HG03139 (cell line): ENCODE data around the gene PLA2R1.

Experiments used
- ATAC-seq: cut with Tn5 transposase; IDR thresholded peaks from one replicate; pipeline ENCODE4 v1.9.1; 2021; ENCODE audit not compliant: unreplicated experiment

PLA2R1 gene

DNA sequence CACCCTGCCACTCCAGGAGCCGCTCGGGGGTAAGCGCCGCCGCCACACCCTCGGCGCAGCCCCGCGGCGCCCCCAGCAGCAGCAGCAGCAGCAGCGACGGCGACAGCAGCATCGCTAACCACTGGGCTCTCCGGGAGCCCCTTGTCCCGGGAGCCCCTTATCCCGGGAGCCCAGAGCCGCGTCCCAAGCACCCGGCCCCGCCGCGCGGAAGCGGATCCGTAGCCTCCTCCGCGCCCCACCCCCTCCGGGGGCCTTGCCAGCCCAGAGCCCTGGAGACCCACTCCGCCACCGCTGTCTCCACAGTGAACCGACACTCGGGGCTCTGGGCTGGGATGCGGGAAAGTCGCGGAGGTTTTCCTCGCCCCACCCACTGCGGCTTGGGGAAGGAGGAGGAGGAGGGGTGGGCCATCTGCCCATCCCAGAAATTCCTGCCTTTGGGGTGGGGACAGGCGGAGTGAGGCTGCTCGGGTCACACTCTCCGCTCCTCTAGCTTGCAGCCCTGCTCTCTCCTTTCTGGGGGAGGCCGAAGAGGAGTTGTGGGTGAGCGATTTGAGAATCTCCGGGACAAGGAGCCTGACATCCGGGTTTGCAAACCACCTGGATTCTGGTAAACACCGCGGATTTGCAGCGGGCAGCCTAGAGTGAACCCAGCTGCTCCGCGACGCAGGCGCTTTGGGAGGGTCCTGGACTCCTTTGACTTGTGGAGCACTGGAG, at the start of gene PLA2R1:
TSS of gene PLA2R1 (minus strand) at position 324 of the 714 bp plus-strand sequence. CDS start at position 112, 212 bp downstream.
- no peak for ATAC-seq

DNA sequence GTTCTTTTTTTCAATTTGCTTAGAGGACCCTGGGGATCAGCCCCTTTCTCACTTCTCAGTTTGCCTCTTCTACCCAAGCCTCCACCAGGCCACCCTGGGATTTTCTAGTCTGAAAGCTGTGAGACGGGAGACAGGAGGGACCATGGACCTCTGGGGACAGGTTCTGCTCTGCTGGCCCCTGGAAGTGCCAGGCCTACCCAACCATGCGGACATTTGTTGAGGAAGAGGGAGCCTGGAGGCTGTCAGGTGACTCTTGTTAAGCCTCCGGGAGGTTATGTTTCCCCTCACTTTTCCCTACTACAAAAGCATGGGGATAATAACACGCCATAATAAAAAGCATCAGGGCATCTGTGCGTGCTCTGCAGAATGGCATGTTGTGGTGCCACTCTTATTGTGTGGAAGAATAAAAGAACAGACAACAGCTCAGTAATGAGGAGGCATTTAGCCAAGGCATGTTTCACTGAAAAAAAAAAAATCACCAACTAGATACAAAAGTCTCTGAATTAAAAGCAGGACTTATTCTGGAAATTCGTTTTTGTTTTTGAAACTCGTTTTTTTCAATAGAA, 48.3 kb upstream of the PLA2R1 start:
- no peak for ATAC-seq

DNA sequence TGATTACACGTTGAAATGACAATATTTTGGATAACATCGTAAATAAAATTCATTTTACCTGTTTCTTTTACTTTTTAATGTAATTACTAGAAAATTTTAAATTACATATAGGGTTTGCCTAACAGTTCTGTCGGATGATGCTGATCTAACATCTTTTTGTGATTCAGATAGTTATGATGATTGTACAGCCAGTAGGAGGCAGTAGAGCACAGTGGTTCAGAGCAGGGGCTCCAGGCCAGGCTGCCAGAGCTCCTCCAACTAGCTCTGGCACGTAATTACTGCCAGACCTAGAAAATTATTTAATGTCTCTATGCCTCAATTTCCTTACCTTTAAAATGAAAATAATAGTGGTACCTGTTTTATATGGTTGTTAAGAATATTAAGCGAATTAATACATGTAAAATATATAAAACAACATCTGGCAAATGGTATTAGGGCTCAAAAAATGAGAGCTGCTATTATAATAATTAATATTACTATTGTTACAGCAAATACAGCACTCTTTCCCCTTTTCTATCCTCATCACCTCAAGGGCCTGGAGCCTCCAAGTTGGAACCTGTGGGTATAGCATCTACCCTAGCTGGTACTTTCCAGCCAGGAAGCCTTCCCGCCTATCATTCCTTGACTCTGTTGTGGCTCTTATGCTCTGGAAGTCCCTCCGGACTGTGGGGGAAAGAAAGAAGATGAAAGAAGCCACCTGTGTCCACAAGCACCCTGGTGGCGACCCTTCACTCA, 47.7 kb upstream of the PLA2R1 start:
- ATAC-seq = peak; percentile 78

DNA sequence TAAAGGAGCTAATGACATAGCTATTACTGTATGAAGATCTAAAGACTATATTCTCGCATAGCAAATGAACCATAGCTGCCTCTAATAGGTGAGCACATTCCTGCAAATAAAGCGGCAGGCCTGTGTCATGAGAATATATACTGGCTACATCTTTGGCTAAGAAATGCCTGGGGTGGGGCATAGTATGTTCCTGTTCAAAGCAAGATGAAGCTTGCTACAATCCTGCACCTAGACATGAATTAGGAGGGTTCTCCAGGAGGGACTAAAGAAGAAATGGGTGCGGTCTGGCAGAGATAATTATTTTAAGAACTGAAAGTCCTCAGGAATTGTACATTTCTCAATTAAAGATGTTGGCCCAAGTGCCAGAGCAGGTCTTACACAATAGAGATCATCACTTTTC, 46.8 kb upstream of the PLA2R1 start:
- ATAC-seq = no peak

DNA sequence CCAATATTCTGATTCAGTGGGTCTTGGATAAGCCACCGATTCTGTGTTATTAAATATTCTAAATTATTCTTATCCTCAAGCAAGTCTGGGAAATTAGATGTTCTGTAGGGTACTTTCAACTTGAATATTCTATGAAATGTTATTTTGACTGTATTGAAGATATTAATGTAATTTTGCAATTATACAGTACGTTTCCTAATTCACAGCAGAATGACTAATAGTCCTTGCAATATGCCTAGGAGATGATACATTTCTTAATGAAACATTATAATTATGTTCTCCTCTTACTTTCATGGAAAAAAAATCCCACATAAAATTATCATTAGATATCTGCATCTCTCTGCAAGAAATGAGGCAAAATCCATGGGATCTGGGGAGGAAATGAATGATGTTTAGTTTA, 46.2 kb upstream of the PLA2R1 start:
- no peak for ATAC-seq

DNA sequence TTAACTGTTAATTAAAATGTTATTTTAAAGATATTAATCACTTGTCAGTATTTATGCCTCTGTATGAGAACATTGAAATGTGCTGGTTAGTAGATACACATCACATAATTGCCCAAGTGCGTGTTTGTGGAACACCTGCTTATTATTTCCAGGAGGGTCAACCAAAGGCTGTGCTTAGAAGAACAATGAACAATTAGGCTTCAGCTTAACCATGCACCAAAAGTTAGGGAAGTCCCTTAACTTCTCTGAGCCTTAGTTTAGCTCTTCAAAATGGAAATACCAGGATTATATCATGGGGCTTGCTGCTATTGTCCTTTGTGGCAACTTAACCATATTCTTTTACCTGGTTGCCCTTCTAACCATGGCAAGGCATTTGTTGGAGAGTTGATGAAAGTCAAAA, 43.0 kb upstream of the PLA2R1 start:
- no peak for ATAC-seq

DNA sequence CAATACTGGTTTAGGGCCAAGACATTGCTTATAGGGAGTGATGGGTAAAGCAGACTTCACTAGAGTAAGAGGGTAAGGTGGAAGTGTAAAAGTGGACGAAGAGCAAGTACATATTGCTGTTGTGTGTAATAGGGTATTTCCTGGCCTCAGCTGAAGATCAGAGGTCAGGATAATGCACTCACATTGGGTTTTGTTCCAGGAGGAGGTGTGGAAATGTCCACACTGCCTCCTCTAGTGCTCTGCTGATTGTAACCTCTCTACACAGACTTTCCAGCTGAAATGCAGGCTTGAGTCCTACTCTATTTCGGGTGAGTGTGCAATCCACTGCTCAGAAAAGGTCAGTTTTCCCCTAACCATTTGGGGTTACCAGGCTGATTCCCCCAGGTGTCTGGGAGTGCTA, 41.7 kb upstream of the PLA2R1 start:
- ATAC-seq = no peak

DNA sequence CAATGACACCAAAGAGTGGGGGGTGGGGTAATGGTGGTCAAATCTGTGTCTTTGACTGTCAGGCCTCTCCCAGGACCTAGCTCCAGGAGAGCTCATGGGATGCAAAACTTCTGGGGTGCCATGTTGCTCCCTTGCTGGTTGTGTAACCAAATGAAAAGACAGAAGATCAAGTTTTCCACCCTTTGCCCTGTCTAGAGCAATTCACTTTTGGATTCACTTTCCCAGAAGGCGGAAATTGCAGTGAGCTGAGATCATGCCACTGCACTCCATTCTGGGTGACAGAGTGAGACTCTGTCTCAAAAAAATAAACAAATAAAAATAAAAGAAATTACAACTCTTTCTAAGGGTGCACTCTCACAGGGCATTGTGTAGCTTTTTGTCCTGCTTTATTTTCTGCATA, 34.9 kb upstream of the PLA2R1 start:
- ATAC-seq = no peak

DNA sequence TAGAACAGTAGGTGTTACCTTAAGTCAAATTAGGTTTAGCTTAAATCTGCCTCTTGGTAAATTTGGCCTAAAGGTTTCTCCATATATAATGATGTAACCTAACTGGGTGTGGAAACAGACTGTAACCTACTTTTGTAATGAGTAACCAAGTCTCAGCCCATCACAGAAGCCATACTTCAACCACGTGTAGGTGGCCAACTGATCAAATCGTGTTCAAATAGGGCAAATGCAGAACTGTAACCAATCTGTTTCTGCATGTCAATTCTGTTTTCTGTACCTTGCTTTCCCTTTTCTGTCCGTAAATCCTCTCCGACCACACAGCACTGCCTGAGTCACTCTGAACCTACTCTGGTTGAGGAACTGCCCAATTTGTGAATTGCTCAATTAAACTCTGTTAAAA, 34.0 kb upstream of the PLA2R1 start:
- no peak for ATAC-seq

DNA sequence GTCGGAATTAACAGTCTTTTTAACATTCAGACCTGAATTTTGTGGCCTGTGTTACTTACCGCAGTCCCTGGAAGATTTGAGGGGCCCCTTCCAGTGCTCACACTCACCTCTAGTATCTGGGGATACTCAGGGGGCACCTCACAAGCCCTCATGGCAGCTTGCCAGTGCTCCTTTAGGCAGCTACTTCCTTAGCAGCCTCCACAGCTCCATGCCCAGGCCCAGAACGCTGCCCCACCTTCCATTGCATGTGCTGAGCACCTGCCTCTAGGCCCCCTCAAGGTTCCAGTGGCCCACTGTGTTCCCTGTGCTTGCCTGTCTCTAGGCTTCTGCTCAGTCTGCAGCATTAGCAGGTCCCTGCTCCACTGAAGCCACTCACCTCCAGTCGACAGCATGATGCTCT, 30.0 kb upstream of the PLA2R1 start:
- no peak for ATAC-seq

DNA sequence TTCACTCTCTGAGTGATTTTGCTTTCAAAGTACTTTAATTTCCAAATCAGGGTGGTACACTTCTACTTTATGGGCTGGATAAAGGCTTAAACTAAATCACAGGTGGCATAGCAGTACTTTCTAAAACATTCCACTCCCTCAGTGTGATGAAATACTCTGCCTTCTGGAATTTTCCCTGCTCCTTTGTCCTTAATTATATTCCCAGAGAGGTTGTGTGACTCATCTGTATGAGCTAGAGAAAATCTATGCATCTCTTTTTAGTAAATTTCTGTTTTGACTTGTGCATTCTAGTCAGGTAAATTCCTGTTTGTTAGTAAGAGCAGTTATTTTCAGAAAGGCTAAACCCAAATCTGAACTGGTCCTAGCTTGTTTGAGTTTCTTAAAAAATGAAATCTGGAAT, 29.0 kb upstream of the PLA2R1 start:
- ATAC-seq = no peak

DNA sequence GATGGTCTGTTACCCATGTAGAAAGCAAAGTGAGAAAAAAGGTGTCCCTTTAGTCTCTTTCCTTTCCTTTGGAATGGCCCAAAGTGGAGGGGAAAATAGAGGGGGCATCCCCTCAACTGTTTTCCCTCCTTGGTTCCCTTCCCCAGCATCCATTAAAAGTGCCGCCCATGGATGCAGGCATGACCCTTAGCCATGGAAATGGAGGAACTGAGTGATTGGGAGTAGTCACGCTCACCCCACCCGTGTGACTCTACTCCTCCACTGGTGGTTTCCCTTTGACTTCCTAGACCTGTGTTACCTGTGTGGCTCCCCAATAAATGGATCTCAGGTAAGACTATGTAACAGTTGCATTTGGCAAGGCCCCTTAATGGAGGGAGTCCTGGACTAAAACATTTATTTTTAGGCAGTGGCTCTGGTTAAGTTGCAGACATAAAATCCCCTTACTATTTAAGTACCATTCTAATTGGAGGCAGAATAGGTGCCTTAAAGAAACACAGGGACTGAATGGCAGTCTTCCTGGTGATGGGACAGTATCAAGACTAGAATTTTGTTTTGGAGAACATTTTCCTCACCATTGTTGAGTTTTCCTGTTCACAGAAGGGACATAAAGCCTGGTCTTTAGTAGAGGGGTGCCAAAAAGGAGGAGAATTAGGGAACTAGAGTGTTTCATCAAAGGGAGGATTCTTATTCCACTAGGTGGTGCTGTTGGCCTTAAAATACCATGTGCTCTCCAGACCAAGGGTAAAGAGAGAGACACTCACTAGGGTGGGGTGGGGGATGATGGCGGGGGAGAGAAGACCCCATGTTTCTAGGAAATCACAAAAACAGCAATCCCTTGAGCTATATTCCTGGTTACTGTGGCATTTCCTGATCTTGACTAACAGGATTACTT, 25.7 kb upstream of the PLA2R1 start:
- ATAC-seq = no peak

DNA sequence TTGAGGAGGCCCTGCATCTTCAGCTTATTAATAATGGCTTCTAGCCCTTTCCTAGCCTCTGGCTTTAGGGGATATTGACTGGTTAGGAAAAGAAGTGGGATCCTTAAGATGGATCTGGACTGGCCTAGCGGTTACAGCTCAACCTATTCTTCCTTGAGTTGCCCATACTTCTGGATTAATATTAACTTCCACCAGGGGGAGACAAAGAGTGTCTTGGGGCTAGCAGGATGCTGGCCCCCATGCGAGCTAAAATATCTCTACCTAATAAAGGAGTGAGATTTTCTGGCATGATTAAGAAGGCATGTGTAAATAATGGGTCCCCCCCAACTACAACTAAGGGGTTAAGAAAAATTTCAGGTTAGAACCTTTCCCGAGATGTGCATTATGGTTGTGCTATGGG, 23.2 kb upstream of the PLA2R1 start:
- ATAC-seq = no peak

DNA sequence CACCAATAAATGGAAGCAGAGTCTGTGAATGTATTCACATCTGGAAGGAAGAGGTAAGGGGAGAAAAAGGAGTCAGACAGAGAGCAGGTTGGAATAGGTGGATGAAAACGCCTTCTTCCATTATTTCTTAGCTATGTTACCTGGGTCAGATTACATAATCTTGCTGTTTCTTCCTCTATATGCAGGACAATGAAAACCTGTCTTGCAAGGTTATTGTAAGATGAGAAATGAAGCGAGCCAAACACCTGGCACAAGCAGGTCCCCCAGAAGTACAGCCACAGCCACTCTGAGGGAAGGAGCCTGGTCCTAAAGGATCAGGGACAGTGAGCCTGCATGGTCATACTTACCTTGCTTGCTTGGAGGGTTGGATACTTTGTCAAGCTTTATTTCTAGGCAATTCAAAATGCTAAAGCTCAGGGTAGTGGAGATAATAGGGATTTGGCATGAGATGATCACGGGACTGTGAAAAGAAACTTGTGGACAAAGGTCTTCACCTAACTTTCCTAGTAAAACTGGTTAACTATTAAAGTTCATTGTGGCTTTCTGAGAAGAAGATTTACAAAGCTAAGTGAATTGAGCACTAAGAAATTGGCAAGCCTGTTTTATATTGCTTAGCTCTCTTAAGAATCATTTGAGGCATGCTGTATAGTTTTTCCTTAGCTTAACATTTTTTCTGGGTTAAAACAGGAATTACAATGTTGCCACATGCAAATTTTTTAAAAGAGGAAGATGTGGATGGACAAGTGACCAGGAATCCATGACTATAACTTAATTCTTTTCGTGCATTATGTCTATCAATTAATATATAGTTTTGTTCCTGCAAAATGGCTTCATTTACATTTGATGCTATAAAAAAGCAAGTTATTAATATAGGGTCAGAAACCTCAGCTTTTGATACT, 15.7 kb upstream of the PLA2R1 start:
- ATAC-seq = no peak

DNA sequence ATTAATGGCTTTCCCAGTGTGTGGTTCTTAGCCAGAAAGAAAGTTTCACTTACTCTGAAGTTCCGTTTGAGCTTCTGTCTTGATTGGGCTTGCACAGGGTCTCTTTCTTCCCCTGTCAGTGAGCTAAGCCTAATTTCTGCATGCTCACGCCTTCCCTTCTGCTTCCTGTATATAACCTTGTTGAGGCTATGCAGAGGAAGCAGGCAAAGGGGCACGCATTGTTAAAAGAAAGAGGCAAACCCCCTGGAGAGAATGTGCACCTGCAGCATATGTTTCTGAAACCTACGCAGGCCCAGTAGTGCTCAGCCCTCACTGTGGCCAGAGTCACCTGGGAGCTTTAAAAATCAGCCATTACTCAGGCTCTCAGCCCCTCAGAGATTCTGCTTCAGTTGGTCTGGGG, 14.5 kb upstream of the PLA2R1 start:
- ATAC-seq = no peak

DNA sequence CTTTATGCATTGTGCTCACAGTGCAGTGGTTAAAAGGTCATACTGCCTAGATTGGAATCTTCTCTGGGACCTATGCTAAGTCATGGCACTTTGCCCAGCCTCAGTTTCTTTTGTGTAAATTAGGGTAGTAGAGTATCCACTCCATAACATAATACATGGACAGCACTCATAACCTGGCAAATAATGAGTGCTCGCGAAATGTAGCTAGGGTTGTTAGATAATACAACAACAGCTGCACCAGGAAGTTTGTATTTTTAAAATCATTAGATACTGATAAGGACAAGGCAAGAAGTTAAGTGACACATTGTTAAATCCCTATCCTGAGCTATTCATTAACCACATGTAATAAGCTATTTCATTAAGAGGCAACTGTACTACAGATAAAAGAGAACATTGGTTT, 13.8 kb upstream of the PLA2R1 start:
- ATAC-seq = no peak

DNA sequence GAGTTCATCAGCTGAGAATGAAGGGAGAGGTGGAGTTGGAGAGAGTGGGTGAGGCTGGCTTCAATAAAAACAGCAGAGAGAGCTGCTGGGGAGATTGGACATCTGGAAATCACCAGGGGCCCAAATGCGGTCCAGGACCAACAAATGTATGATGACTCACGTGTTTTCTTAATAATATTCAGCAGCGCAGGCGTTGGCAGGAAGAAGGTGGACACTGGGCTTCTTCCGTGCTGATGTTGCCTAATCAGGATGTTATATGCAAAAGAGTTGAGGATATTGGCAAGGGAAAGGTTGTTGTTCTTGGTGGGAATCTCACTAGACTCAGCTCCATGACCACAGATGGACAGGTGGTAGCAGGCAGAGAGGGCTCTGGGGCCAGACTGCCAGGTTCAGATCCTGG, 12.8 kb upstream of the PLA2R1 start:
- ATAC-seq = no peak

DNA sequence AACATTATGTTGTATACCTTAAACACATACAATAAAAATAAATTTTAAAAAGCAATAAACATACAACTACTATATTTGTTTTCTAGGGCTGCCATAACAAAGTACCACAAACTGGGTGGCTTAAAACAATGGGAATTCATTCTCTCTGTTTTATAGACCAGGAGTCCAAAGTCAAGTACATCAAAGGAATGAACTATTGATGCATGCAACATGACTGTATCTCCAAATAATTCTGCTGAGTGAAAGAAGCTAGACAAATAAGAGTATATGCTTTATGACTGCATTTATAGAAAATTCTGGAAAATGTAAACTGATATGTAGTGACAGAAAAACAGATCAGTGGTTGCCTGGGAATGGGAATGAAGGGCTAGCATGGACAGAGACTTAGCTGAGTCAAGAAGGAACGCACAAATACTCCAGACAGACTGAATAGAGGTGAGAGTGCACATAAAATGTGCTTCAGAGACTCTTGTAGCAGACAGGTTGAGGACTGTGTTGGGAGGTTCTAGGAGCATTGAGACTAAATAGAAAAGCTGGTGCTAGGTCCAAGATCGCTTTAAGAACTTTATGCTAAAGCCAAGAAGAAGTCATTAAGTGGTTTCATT, 11.0 kb upstream of the PLA2R1 start:
- no peak for ATAC-seq

DNA sequence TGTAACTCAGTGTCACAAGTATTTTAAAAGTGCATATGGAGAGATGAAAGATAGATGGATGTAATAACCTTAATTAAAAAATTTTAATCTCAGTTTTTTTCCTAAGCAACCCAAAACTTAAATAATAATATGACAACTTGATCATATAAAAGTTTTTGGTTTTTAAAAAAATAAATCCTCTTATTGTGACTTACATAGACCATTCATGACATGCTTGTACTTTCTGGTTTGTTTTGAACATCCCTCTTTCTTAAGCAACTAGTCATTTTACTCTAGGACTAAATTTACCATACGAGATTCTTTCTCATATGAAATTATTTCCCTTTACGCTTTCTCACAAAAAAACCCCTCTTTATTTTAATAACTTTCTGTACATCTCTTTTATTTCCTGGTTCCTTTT, 6.5 kb upstream of the PLA2R1 start:
- no peak for ATAC-seq

DNA sequence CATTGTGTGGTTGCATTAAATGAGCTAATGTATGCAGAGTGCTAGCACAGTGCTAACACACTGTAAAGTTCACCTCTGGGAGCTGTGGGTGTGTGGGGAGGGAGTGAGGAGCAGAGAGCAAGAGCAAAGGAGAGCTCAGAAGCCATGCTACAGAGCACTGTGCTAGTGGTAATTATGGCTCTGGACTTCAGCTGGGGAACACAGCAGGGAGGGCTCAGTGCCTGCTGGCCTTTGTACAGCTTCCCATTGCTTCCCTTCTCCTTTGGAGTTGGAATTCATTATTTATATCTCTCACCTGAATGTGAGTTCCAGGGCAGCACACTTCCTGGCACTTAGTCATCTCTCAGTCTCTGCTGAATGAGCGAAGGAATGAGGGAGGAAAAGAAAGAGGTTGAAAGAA, 2.5 kb upstream of the PLA2R1 start:
- ATAC-seq = no peak
